Measurements from ENCODE around the gene MAP3K20.
"Not testable (repeated sequence)": the region's sequence is repeated elsewhere in the genome, so short reads cannot be mapped to it uniquely, and the experiment has no call there.

MAP3K20 gene

DNA sequence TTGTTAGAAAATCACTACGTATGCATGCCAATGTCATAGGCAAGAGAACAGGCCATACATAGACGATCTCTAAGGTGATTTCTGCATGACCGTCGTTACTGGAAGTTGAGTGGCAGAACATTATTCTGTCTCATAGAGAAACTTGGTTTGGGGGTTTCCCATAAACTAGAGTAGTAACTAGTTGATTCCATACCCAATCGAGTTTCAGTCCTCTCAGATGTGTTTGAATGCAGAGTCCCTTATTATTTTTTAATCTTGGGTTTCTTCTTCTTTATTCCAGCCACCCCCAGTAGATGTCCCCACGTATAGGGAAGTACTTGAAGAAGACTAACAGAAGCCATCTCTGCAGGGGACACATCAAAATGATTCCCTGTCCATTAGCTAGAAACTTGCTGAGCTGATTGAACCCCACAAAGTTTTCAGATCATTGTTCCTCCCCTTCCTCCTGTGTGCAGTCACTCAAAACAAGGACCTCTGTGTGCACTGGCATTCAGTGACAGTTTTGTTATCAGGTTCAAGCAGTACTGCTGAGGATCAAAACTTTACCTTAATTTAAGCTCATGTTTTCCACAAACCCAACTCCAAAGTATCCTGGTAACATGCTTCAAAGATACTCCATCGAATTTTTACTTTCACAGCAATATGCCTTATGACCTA lies 210.6 kb downstream of the MAP3K20 start:
- DNase-seq, result no peak

GRCh38 chr2:173287594-173287993 lies 211.9 kb downstream of the MAP3K20 start:
- no peak for DNase-seq

- DNase-seq, result no peak
Measured at GRCh38 chr2:173288561-173288960, 212.9 kb downstream of the MAP3K20 start.

DNA sequence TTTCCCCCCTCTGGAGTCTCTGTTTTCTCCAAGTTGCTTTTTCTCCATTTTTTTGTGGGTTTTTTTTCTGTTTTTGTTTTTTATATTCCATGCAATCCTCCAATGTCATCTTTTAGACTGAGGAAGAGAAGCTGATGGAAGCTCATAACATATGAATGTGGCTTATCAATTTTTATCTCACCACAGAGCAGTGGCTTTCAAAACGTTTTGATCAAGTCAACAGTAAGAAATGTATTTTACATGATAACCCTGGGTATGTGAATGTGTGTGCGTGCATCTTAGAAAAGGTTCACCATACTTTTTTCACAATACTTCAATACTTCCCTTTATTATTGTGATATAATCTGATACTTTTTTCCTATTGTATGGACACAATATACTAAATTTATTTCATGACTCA lies 214.4 kb downstream of the MAP3K20 start:
- DNase-seq, result no peak

DNA sequence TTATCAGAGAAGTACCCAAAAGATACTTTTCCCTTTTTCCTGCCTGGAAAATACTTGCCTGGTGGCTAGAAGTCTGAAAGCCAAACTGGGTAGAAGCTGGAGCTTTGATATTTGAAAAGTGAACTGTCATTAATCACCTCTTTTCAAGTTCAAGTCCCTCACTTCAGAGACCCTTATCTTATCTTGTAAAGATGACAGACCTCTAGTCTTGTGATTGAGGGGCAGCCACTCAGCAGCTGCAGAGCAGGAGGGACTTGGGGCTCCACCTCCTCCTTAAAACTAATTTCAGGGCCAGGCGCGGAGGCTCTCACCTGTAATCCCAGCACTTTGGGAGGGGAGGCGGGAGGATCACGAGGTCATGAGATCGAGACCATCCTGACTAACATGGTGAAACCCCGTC lies 214.9 kb downstream of the MAP3K20 start:
- DNase-seq, result no peak

GRCh38 chr2:173291412-173291811 lies 215.8 kb downstream of the MAP3K20 start:
- DNase-seq, result no peak

- DNase-seq, result no peak
Measured at GRCh38 chr2:173296235-173296634, 220.6 kb downstream of the MAP3K20 start.

DNA sequence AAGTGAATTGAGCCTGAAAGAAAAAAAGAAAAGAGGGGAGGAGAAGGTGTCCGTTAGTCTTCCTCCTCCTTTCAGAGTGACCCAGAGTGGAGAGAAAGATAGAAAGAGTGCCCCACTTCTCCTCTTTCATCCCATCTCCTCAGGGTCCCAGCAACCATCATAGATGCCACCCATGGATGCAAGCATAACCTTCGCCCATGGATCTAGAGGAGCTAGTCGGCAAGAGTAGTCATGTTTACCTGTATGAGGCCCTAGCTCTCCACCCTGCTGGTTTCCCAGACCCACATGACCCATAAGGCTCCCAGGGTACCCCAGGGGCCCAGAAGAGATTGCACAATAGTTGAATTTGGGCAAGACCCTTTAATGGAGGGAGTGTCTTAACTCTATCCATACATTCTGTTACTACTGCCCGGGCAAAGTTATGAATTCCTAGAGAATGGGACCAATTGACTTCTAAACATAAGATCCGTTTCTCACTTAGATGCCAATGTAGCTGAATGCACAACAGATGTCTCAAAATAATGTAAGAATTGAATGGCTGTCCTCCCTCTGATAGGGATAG lies 223.0 kb downstream of the MAP3K20 start:
- DNase-seq, result no peak

- DNase-seq, result no peak
Measured at GRCh38 chr2:173299764-173300163, 224.1 kb downstream of the MAP3K20 start.

- DNase-seq, result no peak
Measured at GRCh38 chr2:173300458-173300857, 224.8 kb downstream of the MAP3K20 start.

DNA sequence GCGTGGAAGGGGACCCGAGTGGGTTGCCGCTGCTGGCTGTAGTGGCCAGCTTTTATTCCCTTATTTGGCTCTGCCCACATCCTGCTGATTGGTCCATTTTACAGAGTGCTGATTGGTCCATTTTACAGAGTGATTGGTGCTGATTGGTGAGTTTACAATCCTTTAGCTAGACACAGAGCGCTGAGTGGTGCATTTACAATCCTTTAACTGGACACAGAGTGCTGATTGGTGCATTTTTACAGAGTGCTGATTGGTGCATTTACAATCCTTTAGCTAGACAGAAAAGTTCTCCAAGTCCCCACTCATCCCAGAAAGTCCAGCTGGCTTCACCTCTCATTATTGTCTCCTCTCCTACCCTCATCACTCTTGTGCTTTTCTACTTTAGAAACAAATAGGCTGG lies 225.9 kb downstream of the MAP3K20 start:
- DNase-seq, result not testable (repeated sequence)

DNA sequence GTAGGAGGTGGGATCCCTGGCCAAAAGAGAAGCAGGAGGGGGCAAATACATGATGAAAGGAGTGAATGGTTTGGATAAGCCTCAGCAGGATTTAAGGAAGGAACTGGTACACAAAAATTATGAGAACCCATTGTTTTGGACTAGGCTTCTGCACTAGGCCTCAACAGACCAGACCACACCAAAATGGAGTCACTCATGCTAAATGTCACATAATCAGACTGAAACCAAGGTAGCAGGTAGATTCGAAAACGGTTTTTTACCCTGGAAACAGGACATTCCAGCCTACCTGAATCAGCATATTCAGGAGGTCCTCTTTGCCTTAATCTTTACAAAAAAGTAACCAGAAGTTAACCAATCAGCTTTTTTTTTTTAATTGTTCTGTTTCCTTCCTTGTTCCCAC lies 229.7 kb downstream of the MAP3K20 start:
- DNase-seq, result no peak

DNA sequence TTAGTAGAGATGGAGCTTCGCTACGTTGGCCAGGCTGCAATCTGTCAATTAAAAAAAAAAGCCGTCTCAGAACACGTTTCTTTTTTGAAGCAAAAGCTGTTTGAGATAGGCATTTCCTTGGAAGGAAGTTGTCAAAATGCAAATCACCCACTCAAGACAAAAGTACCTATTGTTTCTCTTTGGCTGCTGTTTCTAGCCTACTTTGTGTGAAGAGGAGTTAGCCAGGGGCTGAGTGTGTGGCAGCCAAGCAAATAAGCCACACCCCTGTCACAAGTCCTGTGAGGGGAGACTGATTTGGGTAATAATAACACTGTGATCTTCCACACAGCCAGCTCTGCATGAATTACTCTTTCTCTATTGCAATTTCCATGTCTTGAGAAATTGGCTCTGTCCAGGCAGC lies 231.6 kb downstream of the MAP3K20 start:
- no peak for DNase-seq

- not testable (repeated sequence) for DNase-seq
Measured at GRCh38 chr2:173309370-173309769, 233.7 kb downstream of the MAP3K20 start.

- DNase-seq, result no peak
Measured at GRCh38 chr2:173311844-173312606, 236.4 kb downstream of the MAP3K20 start.
